Neural cell (in vitro differentiated cells): ENCODE results near the gene MAP2K4.

Source experiments
- EP300 ChIP-seq: fragments of 450-650 bp; conservative IDR thresholded peaks from 2 replicates; pipeline ENCODE4 v1.6.1; 2014; ENCODE audit warnings: antibody characterized with exemption, mild to moderate bottlenecking, moderate library complexity; ENCODE audit not compliant: poor library complexity, severe bottlenecking
- EZH2 ChIP-seq: fragments of 200-600, 300-800 bp; shearing (Covaris generic), sonication (generic); IDR thresholded peaks from 2 replicates; pipeline ENCODE4 v1.6.1; 2014; ENCODE audit warnings: antibody characterized with exemption, low read length, borderline replicate concordance, mild to moderate bottlenecking; ENCODE audit not compliant: insufficient read depth, poor library complexity, severe bottlenecking
- POLR2AphosphoS5 ChIP-seq: IDR thresholded peaks from 2 replicates; pipeline ENCODE4 v1.6.1; 2012
- RAD21 ChIP-seq: fragments of 450-650 bp; conservative IDR thresholded peaks from 2 replicates; pipeline ENCODE4 v1.6.1; 2014; ENCODE audit warnings: antibody characterized with exemption, mild to moderate bottlenecking, moderate library complexity
- SMC3 ChIP-seq: fragments of 450-650 bp; conservative IDR thresholded peaks from 2 replicates; pipeline ENCODE4 v1.6.1; 2014; ENCODE audit warnings: antibody characterized with exemption, mild to moderate bottlenecking, moderate library complexity; ENCODE audit not compliant: poor library complexity
- TAF1 ChIP-seq: IDR thresholded peaks from 2 replicates; pipeline ENCODE4 v1.6.1; 2012; ENCODE audit warnings: low read depth
- TF ChIP-seq, protein P1 (sequence below): fragments of 450-650 bp; IDR thresholded peaks from 2 replicates; pipeline ENCODE4 v1.5.1; 2014; ENCODE audit warnings: antibody characterized with exemption, mild to moderate bottlenecking, moderate library complexity; ENCODE audit not compliant: poor library complexity, severe bottlenecking
- TF ChIP-seq, protein P2 (sequence below): IDR thresholded peaks from 2 replicates; pipeline ENCODE4 v1.6.1; 2012; ENCODE audit warnings: borderline replicate concordance

DNA sequence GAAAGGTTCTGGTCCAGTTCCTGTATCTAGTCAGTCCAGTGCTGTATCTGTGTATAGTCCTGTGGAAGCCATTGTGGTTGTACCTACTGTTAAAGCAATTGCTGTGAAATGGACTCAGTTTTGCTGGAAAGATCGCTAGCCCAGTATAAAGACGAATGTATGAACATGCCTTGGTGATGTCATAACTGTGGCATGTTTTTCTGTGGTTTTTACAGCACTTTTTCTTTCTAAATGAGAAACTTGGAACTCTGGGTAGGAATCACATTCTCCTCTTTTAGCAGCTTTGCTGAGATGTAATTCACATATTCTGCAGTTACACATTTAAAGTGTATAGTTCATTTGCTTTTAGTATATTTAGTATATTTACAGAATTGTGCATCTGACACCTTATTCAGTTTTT, 58.1 kb downstream of the MAP2K4 start:
- TF ChIP-seq, protein P1, sequence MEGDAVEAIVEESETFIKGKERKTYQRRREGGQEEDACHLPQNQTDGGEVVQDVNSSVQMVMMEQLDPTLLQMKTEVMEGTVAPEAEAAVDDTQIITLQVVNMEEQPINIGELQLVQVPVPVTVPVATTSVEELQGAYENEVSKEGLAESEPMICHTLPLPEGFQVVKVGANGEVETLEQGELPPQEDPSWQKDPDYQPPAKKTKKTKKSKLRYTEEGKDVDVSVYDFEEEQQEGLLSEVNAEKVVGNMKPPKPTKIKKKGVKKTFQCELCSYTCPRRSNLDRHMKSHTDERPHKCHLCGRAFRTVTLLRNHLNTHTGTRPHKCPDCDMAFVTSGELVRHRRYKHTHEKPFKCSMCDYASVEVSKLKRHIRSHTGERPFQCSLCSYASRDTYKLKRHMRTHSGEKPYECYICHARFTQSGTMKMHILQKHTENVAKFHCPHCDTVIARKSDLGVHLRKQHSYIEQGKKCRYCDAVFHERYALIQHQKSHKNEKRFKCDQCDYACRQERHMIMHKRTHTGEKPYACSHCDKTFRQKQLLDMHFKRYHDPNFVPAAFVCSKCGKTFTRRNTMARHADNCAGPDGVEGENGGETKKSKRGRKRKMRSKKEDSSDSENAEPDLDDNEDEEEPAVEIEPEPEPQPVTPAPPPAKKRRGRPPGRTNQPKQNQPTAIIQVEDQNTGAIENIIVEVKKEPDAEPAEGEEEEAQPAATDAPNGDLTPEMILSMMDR, result no peak
- no peak for TF ChIP-seq RAD21
- no peak for TF ChIP-seq EZH2
- TF ChIP-seq POLR2AphosphoS5, result no peak
- TF ChIP-seq, protein P2, sequence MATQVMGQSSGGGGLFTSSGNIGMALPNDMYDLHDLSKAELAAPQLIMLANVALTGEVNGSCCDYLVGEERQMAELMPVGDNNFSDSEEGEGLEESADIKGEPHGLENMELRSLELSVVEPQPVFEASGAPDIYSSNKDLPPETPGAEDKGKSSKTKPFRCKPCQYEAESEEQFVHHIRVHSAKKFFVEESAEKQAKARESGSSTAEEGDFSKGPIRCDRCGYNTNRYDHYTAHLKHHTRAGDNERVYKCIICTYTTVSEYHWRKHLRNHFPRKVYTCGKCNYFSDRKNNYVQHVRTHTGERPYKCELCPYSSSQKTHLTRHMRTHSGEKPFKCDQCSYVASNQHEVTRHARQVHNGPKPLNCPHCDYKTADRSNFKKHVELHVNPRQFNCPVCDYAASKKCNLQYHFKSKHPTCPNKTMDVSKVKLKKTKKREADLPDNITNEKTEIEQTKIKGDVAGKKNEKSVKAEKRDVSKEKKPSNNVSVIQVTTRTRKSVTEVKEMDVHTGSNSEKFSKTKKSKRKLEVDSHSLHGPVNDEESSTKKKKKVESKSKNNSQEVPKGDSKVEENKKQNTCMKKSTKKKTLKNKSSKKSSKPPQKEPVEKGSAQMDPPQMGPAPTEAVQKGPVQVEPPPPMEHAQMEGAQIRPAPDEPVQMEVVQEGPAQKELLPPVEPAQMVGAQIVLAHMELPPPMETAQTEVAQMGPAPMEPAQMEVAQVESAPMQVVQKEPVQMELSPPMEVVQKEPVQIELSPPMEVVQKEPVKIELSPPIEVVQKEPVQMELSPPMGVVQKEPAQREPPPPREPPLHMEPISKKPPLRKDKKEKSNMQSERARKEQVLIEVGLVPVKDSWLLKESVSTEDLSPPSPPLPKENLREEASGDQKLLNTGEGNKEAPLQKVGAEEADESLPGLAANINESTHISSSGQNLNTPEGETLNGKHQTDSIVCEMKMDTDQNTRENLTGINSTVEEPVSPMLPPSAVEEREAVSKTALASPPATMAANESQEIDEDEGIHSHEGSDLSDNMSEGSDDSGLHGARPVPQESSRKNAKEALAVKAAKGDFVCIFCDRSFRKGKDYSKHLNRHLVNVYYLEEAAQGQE, result no peak
- TF ChIP-seq EP300, result no peak
- no peak for TF ChIP-seq SMC3
- no peak for TF ChIP-seq TAF1
